ENCODE data around the gene CHST5.
"Not testable (repeated sequence)": the region's sequence is repeated elsewhere in the genome, so short reads cannot be mapped to it uniquely, and the experiment has no call there.

Gene CHST5

DNA sequence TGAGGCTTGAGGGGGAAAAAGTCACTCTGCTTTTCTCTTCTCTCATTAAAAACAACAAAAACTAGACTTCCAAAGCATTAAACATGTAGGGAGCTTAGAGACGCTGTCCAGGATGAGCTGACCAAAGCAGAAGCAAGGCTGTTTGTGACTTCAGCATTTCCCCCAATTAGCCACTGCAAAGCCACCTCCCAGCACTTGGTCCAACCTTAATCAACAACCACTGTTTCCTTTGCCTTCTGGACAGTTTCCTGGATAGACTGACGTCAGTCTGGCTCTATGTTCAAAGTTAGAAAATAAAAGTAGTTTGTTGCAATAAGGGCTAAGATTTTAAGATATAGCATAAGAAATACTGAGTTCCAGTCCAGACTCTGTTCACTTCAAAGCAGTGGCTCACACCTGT is 17.0 kb upstream of the CHST5 start:
- TF ChIP-seq CTCF (IDR thresholded peaks at IDR 0.05; ENCODE audit: low read length, missing control alignments): no peak
- no peak overlapping the region for H3K4me3 ChIP-seq (replicated peaks; ENCODE audit: low read depth, low read length)
- no peak for DNase-seq (ENCODE audit: low read depth)

- DNase-seq (ENCODE audit: low read depth): peak; percentile 58
- peak; percentile 57 for TF ChIP-seq CTCF (IDR thresholded peaks at IDR 0.05; ENCODE audit: low read length, missing control alignments)
- H3K4me3 ChIP-seq (replicated peaks; ENCODE audit: low read depth, low read length): no peak overlapping the region
Observed at GRCh38 chr16:75550211-75550662, 14.3 kb upstream of the CHST5 start.

GRCh38 chr16:75548456-75548855 is 12.5 kb upstream of the CHST5 start:
- DNase-seq (ENCODE audit: low read depth); H3K4me3 ChIP-seq (replicated peaks; ENCODE audit: low read depth, low read length): not testable (repeated sequence)

DNA sequence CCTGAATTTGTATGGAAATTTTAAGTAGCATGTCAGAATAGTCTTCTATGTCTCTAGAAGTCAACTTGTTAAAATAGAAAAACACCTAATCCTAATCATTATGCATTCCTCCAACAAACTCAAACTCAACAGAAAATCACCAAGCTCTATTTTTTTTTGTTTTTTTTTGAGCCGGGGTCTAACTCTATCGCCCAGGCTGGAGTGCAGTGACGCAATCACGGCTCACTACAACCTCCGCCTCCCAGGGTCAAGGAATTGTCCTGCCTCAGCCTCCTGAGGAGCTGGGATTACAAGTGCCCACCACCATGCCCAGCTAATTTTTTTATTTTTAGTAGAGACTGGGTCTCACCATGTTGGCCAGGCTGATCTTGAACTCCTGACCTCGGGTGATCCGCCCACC is 10.4 kb upstream of the CHST5 start:
- no peak for TF ChIP-seq CTCF (IDR thresholded peaks at IDR 0.05; ENCODE audit: low read length, missing control alignments)
- no peak overlapping the region for H3K4me3 ChIP-seq (replicated peaks; ENCODE audit: low read depth, low read length)
- no peak for DNase-seq (ENCODE audit: low read depth)

DNA sequence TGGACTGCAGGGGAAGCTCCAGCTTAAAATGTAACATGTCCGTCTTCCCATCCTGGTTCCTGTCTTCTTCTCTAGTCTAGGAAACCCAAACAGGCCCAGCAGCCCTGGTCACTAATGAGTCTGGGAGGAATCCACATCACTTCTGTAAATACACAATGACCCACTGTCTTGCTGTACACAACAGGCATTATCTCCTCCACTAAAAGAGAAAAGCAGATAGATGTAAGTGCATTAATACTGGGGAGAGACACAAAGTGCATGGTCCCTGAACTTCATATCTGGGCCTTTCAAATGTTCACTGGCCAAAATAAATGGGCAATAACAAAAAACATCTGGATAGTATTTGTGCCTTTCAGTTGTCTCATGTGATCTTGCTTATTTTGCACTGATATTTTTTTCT is 10.0 kb upstream of the CHST5 start:
- not testable (repeated sequence) for DNase-seq (ENCODE audit: low read depth); H3K4me3 ChIP-seq (replicated peaks; ENCODE audit: low read depth, low read length)

DNA sequence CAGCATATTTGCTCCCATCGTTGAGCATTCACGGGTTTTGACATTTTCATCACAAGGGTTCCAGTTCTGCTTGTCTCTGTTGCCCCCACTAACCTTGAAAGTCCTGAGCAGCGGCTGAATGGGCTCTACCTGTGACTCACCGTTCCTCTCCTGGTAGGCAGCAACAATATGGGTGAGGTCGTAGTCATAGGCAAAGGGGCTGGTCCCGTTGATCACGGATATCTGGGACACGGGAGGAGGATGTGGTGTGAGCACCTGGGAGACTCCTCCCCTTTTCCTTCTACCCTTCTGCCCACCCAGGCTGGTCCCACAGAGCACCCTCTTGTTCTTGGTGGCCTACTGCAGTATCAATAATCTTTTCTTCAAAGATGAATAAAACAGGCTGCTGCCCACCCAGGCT is 6.6 kb upstream of the CHST5 start:
- not testable (repeated sequence) for DNase-seq (ENCODE audit: low read depth); H3K4me3 ChIP-seq (replicated peaks; ENCODE audit: low read depth, low read length)

- TF ChIP-seq CTCF (IDR thresholded peaks at IDR 0.05; ENCODE audit: low read length, missing control alignments): no peak
- DNase-seq (ENCODE audit: low read depth): no peak
Observed at GRCh38 chr16:75541236-75541635, 5.3 kb upstream of the CHST5 start.

GRCh38 chr16:75538882-75539565 is 3.1 kb upstream of the CHST5 start:
- DNase-seq (ENCODE audit: low read depth); H3K4me3 ChIP-seq (replicated peaks; ENCODE audit: low read depth, low read length): not testable (repeated sequence)

More at GRCh38 chr16:75541236-75541635, 5.3 kb upstream of the CHST5 start:
- H3K4me3 ChIP-seq (replicated peaks; ENCODE audit: low read depth, low read length): no peak overlapping the region

DNA sequence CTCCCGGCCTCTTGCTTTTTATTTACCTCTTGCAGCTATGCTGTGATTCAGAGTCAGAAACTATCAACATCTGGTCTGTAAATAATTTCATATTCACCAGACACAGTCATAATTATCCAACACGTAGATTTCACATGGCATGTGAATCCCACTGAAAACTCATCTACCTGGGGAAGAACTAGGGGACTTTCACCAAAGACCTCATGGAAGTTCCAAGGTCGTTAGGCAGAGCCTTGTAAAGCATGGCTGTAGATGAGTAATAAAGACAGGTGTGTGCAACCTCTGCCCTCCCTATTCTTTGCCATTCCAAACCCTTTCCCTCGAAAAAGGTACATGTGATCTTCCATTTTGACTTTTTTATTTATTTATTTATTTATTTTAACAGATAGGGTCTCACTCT is 1.9 kb upstream of the CHST5 start:
- DNase-seq (ENCODE audit: low read depth): no peak
- no peak for TF ChIP-seq CTCF (IDR thresholded peaks at IDR 0.05; ENCODE audit: low read length, missing control alignments)

More for the DNA sequence above, 1.9 kb upstream of the CHST5 start:
- no peak overlapping the region for H3K4me3 ChIP-seq (replicated peaks; ENCODE audit: low read depth, low read length)

Measured in fibroblast of pulmonary artery (primary cell).